Measurements from ENCODE around the gene CAV2. TPM values are rescaled to one million over a fixed set of nuclear protein-coding genes. Genes with fewer than 3 reads are reported as not detected.

Gene CAV2
- total RNA-seq, 4 donors from 2014 or later, result 142 to 188 (median 170) TPM

GRCh38 chr7:116455499-116455898 is 44.0 kb upstream of the CAV2 start:
- H3K4me3 ChIP-seq, result no peak overlapping the region
- WGBS, 2 donors (ENCODE audit: low coverage in 1 of 2), result 73 to 80% methylated on average over 1 of the region's 1 CpG
- TF ChIP-seq CTCF (IDR thresholded peaks at IDR 0.05), result no peak
- TF ChIP-seq EP300 (IDR thresholded peaks at IDR 0.05), result no peak
- no peak for TF ChIP-seq POLR2A (IDR thresholded peaks at IDR 0.05)
- TF ChIP-seq POLR2AphosphoS5 (IDR thresholded peaks at IDR 0.05), result no peak
- H3K27ac ChIP-seq, result no peak overlapping the region
- H3K4me1 ChIP-seq, result no peaks in the 10 kb centered on the region
- no peaks in the 10 kb centered on the region for H3K27me3 ChIP-seq
- no peaks in the 10 kb centered on the region for H3K36me3 ChIP-seq
- no peak for ATAC-seq
- H3K9me3 ChIP-seq, result no peaks in the 10 kb centered on the region

- Histone ChIP-seq H3K27ac (no peak overlapping the region), H3K36me3 (no peaks in the 10 kb centered on the region), H3K27me3 (no peaks in the 10 kb centered on the region), H3K9me3 (no peaks in the 10 kb centered on the region), H3K4me3 (no peak overlapping the region), H3K4me1 (no peaks in the 10 kb centered on the region)
- ATAC-seq, result no peak
- TF ChIP-seq CTCF (IDR thresholded peaks at IDR 0.05), result peak in 1 of 4 experiments; percentile 5
- no peak for TF ChIP-seq POLR2AphosphoS5 (IDR thresholded peaks at IDR 0.05)
- no peak for TF ChIP-seq POLR2A (IDR thresholded peaks at IDR 0.05)
- no peak for TF ChIP-seq EP300 (IDR thresholded peaks at IDR 0.05)
These were observed 38.0 kb upstream of the CAV2 start for GRCh38 chr7:116461500-116461899.

- H3K27ac ChIP-seq, result no peak overlapping the region
- H3K27me3 ChIP-seq, result no peaks in the 10 kb centered on the region
- H3K4me3 ChIP-seq, result no peak overlapping the region
- no peaks in the 10 kb centered on the region for H3K9me3 ChIP-seq
- TF ChIP-seq POLR2A (IDR thresholded peaks at IDR 0.05), result no peak
- no peak for TF ChIP-seq POLR2AphosphoS5 (IDR thresholded peaks at IDR 0.05)
- no peak for TF ChIP-seq CTCF (IDR thresholded peaks at IDR 0.05)
- TF ChIP-seq EP300 (IDR thresholded peaks at IDR 0.05), result no peak
- WGBS, 2 donors (ENCODE audit: low coverage in 1 of 2), result 84 to 93% methylated on average over 2 to 4 of the region's 4 CpGs
- no peak for ATAC-seq
- no peaks in the 10 kb centered on the region for H3K4me1 ChIP-seq
- no peaks in the 10 kb centered on the region for H3K36me3 ChIP-seq
These were observed 35.6 kb upstream of the CAV2 start for GRCh38 chr7:116463956-116464355.

GRCh38 chr7:116464375-116464774 is 35.2 kb upstream of the CAV2 start:
- Histone ChIP-seq H3K36me3 (no peaks in the 10 kb centered on the region), H3K4me1 (no peaks in the 10 kb centered on the region), H3K9me3 (no peaks in the 10 kb centered on the region), H3K27me3 (no peaks in the 10 kb centered on the region), H3K4me3 (no peak overlapping the region), H3K27ac (no peak overlapping the region)
- 72 to 75% methylated on average over 3 to 4 of the region's 4 CpGs for WGBS, 2 donors (ENCODE audit: low coverage in 1 of 2)
- TF ChIP-seq CTCF (IDR thresholded peaks at IDR 0.05), result no peak
- TF ChIP-seq EP300 (IDR thresholded peaks at IDR 0.05), result no peak
- no peak for TF ChIP-seq POLR2A (IDR thresholded peaks at IDR 0.05)
- TF ChIP-seq POLR2AphosphoS5 (IDR thresholded peaks at IDR 0.05), result no peak
- no peak for ATAC-seq

GRCh38 chr7:116465125-116465524 is 34.4 kb upstream of the CAV2 start:
- Histone ChIP-seq H3K4me3 (no peak overlapping the region), H3K27ac (no peak overlapping the region), H3K9me3 (no peaks in the 10 kb centered on the region), H3K36me3 (no peaks in the 10 kb centered on the region), H3K27me3 (no peaks in the 10 kb centered on the region), H3K4me1 (peaks cover 0 to 5% (median 0%) of the 10 kb centered on the region in 3 donors)
- no peak for ATAC-seq
- WGBS, 2 donors (ENCODE audit: low coverage in 1 of 2), result 93 to 95% methylated on average over 2 of the region's 2 CpGs
- TF ChIP-seq POLR2A (IDR thresholded peaks at IDR 0.05) (no peak), POLR2AphosphoS5 (IDR thresholded peaks at IDR 0.05) (no peak), EP300 (IDR thresholded peaks at IDR 0.05) (no peak), CTCF (IDR thresholded peaks at IDR 0.05) (no peak)

Data from gastroesophageal sphincter (tissue), 4 donors.